GM12878 (cell line): ENCODE measurements around the gene SPHK1. TPM values are rescaled to one million over a fixed set of nuclear protein-coding genes. Genes with fewer than 3 reads are reported as not detected.

Experiments used
- ATAC-seq: fragments of 200-7000 bp; cut with Tn5 transposase; 3 replicates; pipeline ENCODE4 v1.9.1; 2020; ENCODE audit warnings: mild to moderate bottlenecking, moderate library complexity
- BruUV-seq: library from RNA; stranded (reverse); fragments of 400-500 nt; replicated peaks from 2 replicates; lab custom pipeline; 2021; lab: Mats Ljungman, UMichigan
- CTCF ChIA-PET: fragments of 300-600 bp; sonication (Branson Sonifier 250); formaldehyde crosslinking; extraction: SDS; loops from one replicate; lab custom pipeline; 2021; ENCODE audit warnings: inconsistent platforms; lab: Yijun Ruan, JAX
- POLR2A ChIA-PET: fragments of 350-600 bp; formaldehyde crosslinking; extraction: SDS; loops from one replicate; lab custom pipeline; 2021; ENCODE audit warnings: inconsistent platforms; lab: Charles Lee
- RAD21 ChIA-PET: fragments of 300-600 bp; sonication (Branson Sonifier 250); formaldehyde crosslinking; loops from one replicate; lab custom pipeline; 2023; ENCODE audit warnings: antibody characterized with exemption; ENCODE audit not compliant: unreplicated experiment; lab: Charles Lee
- SMC1A ChIA-PET: fragments of 300-600 bp; sonication (Branson Sonifier 250); formaldehyde crosslinking; loops from one replicate; lab custom pipeline; 2023; ENCODE audit not compliant: unreplicated experiment, uncharacterized antibody; lab: Charles Lee
- DNase-seq: peaks from one replicate; pipeline ENCODE4 v3.0.0-alpha.2; 2011; ENCODE audit warnings: low read depth, low spot score
- FAIRE-seq: peaks from 3 replicates; lab custom pipeline; 2011; peaks lifted over from hg19 to GRCh38; lab: Jason Lieb, UNC
- H2AFZ ChIP-seq: 2 replicates; pipeline ENCODE4 v1.6.0; 2011; ENCODE audit warnings: low read depth, low read length, control low read depth; ENCODE audit not compliant: control insufficient read depth
- H3K27ac ChIP-seq: 2 replicates; pipeline ENCODE4 v1.5.1; 2011; ENCODE audit warnings: control low read depth; ENCODE audit not compliant: control insufficient read depth, insufficient read depth
- H3K27me3 ChIP-seq, 2 experiments: replicated peaks in 1 of 2; 2 replicates each; pipeline versions ENCODE4 v1.6.0 to v1.6.1; 2011; ENCODE audit warnings: low read length in 1 of 2; ENCODE audit not compliant: control insufficient read depth in 2 of 2, insufficient read depth in 2 of 2
- H3K36me3 ChIP-seq, 2 experiments: 2 replicates each; pipeline ENCODE4 v1.5.1; 2011; ENCODE audit warnings: low read length in 1 of 2; ENCODE audit not compliant: control insufficient read depth in 2 of 2, insufficient read depth in 2 of 2
- H3K4me1 ChIP-seq: 2 replicates; pipeline ENCODE4 v1.6.1; 2011; ENCODE audit warnings: mild to moderate bottlenecking, low read length, moderate library complexity, mixed read lengths; ENCODE audit not compliant: control insufficient read depth, insufficient read depth
- H3K4me2 ChIP-seq: 2 replicates; pipeline ENCODE4 v1.6.0; 2011; ENCODE audit warnings: control low read depth; ENCODE audit not compliant: control insufficient read depth, insufficient read depth
- H3K4me3 ChIP-seq: fragments of 200-600 bp; sonication (generic); 2 replicates; pipeline ENCODE4 v1.5.1; 2016
- H3K79me2 ChIP-seq: 2 replicates; pipeline ENCODE4 v1.6.0; 2011; ENCODE audit warnings: low read length; ENCODE audit not compliant: control insufficient read depth, insufficient read depth
- H3K9ac ChIP-seq: 2 replicates; pipeline ENCODE4 v1.8.0; 2011; ENCODE audit warnings: low read length, control low read depth, mixed read lengths; ENCODE audit not compliant: control insufficient read depth, insufficient read depth
- H3K9me3 ChIP-seq: replicated peaks from 3 replicates; pipeline ENCODE4 v1.5.1; 2011; ENCODE audit warnings: mild to moderate bottlenecking, low read length; ENCODE audit not compliant: control insufficient read depth, insufficient read depth
- H4K20me1 ChIP-seq: 2 replicates; pipeline ENCODE4 v1.6.0; 2011; ENCODE audit not compliant: control insufficient read depth, insufficient read depth
- BMI1 ChIP-seq: fragments of 450-650 bp; IDR thresholded peaks from 2 replicates; pipeline ENCODE4 v1.6.1; 2016; ENCODE audit warnings: mild to moderate bottlenecking, moderate library complexity, borderline replicate concordance
- CHD1 ChIP-seq: IDR thresholded peaks from 2 replicates; pipeline ENCODE4 v1.6.1; 2012; ENCODE audit warnings: low read depth, low read length, improper control_type of control experiment
- ETV6 ChIP-seq, 2 experiments: fragments of 450-650 bp in 1 of 2; IDR thresholded peaks in 1 of 2; conservative IDR thresholded peaks in 1 of 2; 2 replicates each; pipeline ENCODE4 v1.6.1; 2014; ENCODE audit warnings: antibody characterized with exemption in 1 of 2, borderline replicate concordance in 1 of 2, low read depth in 1 of 2, mild to moderate bottlenecking in 1 of 2, moderate library complexity in 1 of 2
- FOXM1 ChIP-seq: IDR thresholded peaks from 2 replicates; pipeline ENCODE4 v1.6.1; 2012; ENCODE audit warnings: low read depth, mild to moderate bottlenecking, inconsistent platforms, low read length, moderate library complexity
- GABPA ChIP-seq: IDR thresholded peaks from 2 replicates; pipeline ENCODE4 v1.6.1; 2014; ENCODE audit warnings: antibody characterized with exemption, low read depth, mild to moderate bottlenecking, inconsistent platforms
- HDAC2 ChIP-seq: fragments of 200-600 bp; sonication (generic); IDR thresholded peaks from 2 replicates; pipeline ENCODE4 v1.6.1; 2017
- IRF3 ChIP-seq: fragments of 450-650 bp; IDR thresholded peaks from 2 replicates; pipeline ENCODE4 v1.6.1; 2014; ENCODE audit warnings: mild to moderate bottlenecking
- KAT2A ChIP-seq: conservative IDR thresholded peaks from 2 replicates; pipeline ENCODE4 v1.6.1; 2011; ENCODE audit warnings: low read depth, low read length; ENCODE audit not compliant: control insufficient read depth
- NR2F1 ChIP-seq: fragments of 450-650 bp; conservative IDR thresholded peaks from 2 replicates; pipeline ENCODE4 v1.6.1; 2017; ENCODE audit warnings: mild to moderate bottlenecking
- RCOR1 ChIP-seq: conservative IDR thresholded peaks from 2 replicates; pipeline ENCODE4 v1.6.1; 2012; ENCODE audit warnings: low read depth, low read length, improper control_type of control experiment
- SP1 ChIP-seq: IDR thresholded peaks from one replicate; pipeline ENCODE4 v1.6.1; 2011; ENCODE audit warnings: low read depth, low read length
- SPI1 ChIP-seq: IDR thresholded peaks from 2 replicates; pipeline ENCODE4 v1.6.1; 2011; ENCODE audit warnings: low read depth, mild to moderate bottlenecking, low read length, moderate library complexity, borderline replicate concordance; ENCODE audit not compliant: insufficient read depth
- ZNF384 ChIP-seq: IDR thresholded peaks from 2 replicates; pipeline ENCODE4 v1.6.1; 2012; ENCODE audit warnings: low read depth, mild to moderate bottlenecking, low read length, improper control_type of control experiment, borderline replicate concordance
- WGBS: methylation state at CpG from one replicate; pipeline ENCODE4 v1.1.6; 2016; ENCODE audit warnings: low lambda C conversion rate; ENCODE audit not compliant: insufficient replicate concordance, insufficient coverage; ENCODE audit errors: missing lambda C conversion rate; 5-methylcytosine and 5-hydroxymethylcytosine counted together
- in situ Hi-C: fragments of 300-500 bp; cut with MboI; formaldehyde crosslinking; loops from 9 replicates; pipeline ENCODE4 v1.14.3; 2018; ENCODE audit warnings: mixed read lengths
- intact Hi-C: fragments of 100-400 bp; cut with micrococcal nuclease; formaldehyde crosslinking; loops from one replicate; pipeline ENCODE4 v1.14.2; 2022; ENCODE audit not compliant: unreplicated experiment
- polyA plus RNA-seq, 11 experiments: library from polyadenylated mRNA; depleted of rRNA in 4 of 11; unstranded in 6 of 11; stranded (reverse) in 5 of 11; fragments of >200 nt; fragmentation: Nextera tagmentation in 4 of 11; fragmentation: Illumina TruSeq in 1 of 11; extraction: Ambion mirVana in 4 of 11; extraction: Trizol in 1 of 11; gene quantifications; 1 replicate in 1 of 11; 2 replicates in 10 of 11; pipeline versions ENCODE4 v1.2.1 to v1.2.3, GENCODE V29; 2011 to 2016; ENCODE audit warnings: inconsistent platforms in 2 of 11, missing spikeins in 2 of 11, low read depth in 1 of 11
- total RNA-seq, 4 experiments: library from RNA; depleted of rRNA in 3 of 4; stranded (reverse); fragments of >200 nt in 3 of 4; fragmentation: Illumina TruSeq in 1 of 4; extraction: Trizol in 1 of 4; gene quantifications; 2 replicates each; pipeline versions ENCODE4 v1.2.1 to v1.2.3, GENCODE V29; 2013 to 2021
- TF ChIP-seq, protein P1 (sequence below), 3 experiments: IDR thresholded peaks in 2 of 3; conservative IDR thresholded peaks in 1 of 3; 2 replicates each; pipeline ENCODE4 v1.5.1; 2011; ENCODE audit warnings: low read depth in 3 of 3, low read length in 3 of 3, mild to moderate bottlenecking in 3 of 3, control low read depth in 2 of 3, moderate library complexity in 2 of 3, inconsistent platforms in 1 of 3, mixed read lengths in 1 of 3; ENCODE audit not compliant: control insufficient read depth in 2 of 3, insufficient read depth in 1 of 3; ENCODE audit errors: extremely low read depth in 1 of 3
- TF ChIP-seq, protein P2 (sequence below): fragments of 450-650 bp; IDR thresholded peaks from 2 replicates; pipeline ENCODE4 v1.6.1; 2017; ENCODE audit warnings: antibody characterized with exemption, mild to moderate bottlenecking, moderate library complexity
- TF ChIP-seq, protein P3 (sequence below): IDR thresholded peaks from 2 replicates; pipeline ENCODE4 v1.6.1; 2011; ENCODE audit warnings: low read depth, mild to moderate bottlenecking, low read length, moderate library complexity, borderline replicate concordance; ENCODE audit errors: extremely low read depth
- TF ChIP-seq, protein P4 (sequence below): IDR thresholded peaks from 2 replicates; pipeline ENCODE4 v1.6.1; 2012; ENCODE audit warnings: low read length, inconsistent platforms

The SPHK1 gene
- total and polyA plus RNA-seq, 10 of the 15 experiments (the other 5 are each of a cell fraction or from before 2014, with no cell fraction given), result 0.09 to 1.1 (median 0.36) TPM; not detected in 2

DNA sequence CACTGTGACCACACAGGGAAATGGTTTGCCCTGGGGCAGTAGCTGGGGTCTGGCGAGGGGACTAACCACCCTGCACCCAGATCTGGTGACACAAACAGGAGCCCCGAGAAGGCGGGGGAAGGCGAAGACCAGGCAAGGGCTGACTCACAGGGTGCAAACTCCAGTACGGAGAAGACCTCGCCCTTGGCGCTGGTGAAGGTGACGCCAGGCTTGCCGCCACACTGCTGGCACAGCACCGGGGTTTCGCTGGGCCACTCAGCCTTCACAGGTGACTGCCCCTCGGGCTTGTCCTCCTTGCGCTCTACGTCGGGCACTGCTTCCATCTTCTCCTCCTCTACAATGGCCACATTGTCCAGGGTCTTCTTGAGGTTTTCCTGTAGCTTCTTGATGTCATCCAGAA is 11.6 kb downstream of the SPHK1 start:
- ChIA-PET POLR2A (no interaction called here), CTCF (interaction anchor here (0.6 to 5.3 kb wide), 5 partner anchors 12 to 94 kb away, joined by 3 to 135 read pairs (median 4); partner anchors contain the start of gene SPHK1), SMC1A (interaction anchor here (1.1 to 3.6 kb wide), 2 partner anchors 10 to 92 kb away, joined by 5 to 31 read pairs; no protein-coding TSS in a partner anchor), RAD21 (interaction anchor here (4.3 kb wide), 1 partner anchor 92 kb away, joined by 37 read pairs; no protein-coding TSS in a partner anchor)
- intact Hi-C loops, result no loop called here
- H3K4me3 ChIP-seq, result no peak overlapping the region
- no peak overlapping the region for H2AFZ ChIP-seq
- 97% methylated on average over 15 of the region's 15 CpGs for WGBS
- no peak overlapping the region for H3K9ac ChIP-seq
- ATAC-seq (no peak), FAIRE-seq (no peak), DNase-seq (no peak)
- H3K79me2 ChIP-seq, result no peaks in the 10 kb centered on the region
- no peaks in the 10 kb centered on the region for H4K20me1 ChIP-seq
- peaks cover 26 to 52% of the 10 kb centered on the region in 2 experiments for H3K36me3 ChIP-seq
- no TSS peak for BruUV-seq
- H3K4me2 ChIP-seq, result no peak overlapping the region
- in situ Hi-C loops, result loop anchor here (5.0 kb wide), 1 partner anchor 94 kb away; no protein-coding TSS in a partner anchor
- H3K9me3 ChIP-seq, result no peaks in the 10 kb centered on the region
- no peaks in the 10 kb centered on the region for H3K4me1 ChIP-seq
- no peak overlapping the region for H3K27ac ChIP-seq
- no peaks in the 10 kb centered on the region for H3K27me3 ChIP-seq
- TF ChIP-seq RCOR1 (no peak), FOXM1 (no peak), KAT2A (no peak), HDAC2 (no peak), BMI1 (no peak), ZNF384 (no peak), SPI1 (no peak), CHD1 (no peak), ETV6 (conservative IDR thresholded peaks at IDR 0.05 in 1 of 2, IDR thresholded peaks at IDR 0.05 in 1 of 2; ENCODE audit: borderline replicate concordance in 1 of 2, low read depth in 1 of 2) (no peak), IRF3 (no peak), SP1 (no peak), GABPA (no peak), NR2F1 (no peak)
- TF ChIP-seq, protein P1, sequence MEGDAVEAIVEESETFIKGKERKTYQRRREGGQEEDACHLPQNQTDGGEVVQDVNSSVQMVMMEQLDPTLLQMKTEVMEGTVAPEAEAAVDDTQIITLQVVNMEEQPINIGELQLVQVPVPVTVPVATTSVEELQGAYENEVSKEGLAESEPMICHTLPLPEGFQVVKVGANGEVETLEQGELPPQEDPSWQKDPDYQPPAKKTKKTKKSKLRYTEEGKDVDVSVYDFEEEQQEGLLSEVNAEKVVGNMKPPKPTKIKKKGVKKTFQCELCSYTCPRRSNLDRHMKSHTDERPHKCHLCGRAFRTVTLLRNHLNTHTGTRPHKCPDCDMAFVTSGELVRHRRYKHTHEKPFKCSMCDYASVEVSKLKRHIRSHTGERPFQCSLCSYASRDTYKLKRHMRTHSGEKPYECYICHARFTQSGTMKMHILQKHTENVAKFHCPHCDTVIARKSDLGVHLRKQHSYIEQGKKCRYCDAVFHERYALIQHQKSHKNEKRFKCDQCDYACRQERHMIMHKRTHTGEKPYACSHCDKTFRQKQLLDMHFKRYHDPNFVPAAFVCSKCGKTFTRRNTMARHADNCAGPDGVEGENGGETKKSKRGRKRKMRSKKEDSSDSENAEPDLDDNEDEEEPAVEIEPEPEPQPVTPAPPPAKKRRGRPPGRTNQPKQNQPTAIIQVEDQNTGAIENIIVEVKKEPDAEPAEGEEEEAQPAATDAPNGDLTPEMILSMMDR (IDR thresholded peaks at IDR 0.05 in 2 of 3, conservative IDR thresholded peaks at IDR 0.05 in 1 of 3; ENCODE audit: control insufficient read depth in 2 of 3, extremely low read depth in 1 of 3, insufficient read depth in 1 of 3, low read depth in 3 of 3, low read length in 3 of 3), result no peak
- TF ChIP-seq, protein P2, sequence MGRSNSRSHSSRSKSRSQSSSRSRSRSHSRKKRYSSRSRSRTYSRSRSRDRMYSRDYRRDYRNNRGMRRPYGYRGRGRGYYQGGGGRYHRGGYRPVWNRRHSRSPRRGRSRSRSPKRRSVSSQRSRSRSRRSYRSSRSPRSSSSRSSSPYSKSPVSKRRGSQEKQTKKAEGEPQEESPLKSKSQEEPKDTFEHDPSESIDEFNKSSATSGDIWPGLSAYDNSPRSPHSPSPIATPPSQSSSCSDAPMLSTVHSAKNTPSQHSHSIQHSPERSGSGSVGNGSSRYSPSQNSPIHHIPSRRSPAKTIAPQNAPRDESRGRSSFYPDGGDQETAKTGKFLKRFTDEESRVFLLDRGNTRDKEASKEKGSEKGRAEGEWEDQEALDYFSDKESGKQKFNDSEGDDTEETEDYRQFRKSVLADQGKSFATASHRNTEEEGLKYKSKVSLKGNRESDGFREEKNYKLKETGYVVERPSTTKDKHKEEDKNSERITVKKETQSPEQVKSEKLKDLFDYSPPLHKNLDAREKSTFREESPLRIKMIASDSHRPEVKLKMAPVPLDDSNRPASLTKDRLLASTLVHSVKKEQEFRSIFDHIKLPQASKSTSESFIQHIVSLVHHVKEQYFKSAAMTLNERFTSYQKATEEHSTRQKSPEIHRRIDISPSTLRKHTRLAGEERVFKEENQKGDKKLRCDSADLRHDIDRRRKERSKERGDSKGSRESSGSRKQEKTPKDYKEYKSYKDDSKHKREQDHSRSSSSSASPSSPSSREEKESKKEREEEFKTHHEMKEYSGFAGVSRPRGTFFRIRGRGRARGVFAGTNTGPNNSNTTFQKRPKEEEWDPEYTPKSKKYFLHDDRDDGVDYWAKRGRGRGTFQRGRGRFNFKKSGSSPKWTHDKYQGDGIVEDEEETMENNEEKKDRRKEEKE, result no peak
- TF ChIP-seq, protein P3, sequence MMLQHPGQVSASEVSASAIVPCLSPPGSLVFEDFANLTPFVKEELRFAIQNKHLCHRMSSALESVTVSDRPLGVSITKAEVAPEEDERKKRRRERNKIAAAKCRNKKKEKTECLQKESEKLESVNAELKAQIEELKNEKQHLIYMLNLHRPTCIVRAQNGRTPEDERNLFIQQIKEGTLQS, result no peak
- TF ChIP-seq, protein P4, sequence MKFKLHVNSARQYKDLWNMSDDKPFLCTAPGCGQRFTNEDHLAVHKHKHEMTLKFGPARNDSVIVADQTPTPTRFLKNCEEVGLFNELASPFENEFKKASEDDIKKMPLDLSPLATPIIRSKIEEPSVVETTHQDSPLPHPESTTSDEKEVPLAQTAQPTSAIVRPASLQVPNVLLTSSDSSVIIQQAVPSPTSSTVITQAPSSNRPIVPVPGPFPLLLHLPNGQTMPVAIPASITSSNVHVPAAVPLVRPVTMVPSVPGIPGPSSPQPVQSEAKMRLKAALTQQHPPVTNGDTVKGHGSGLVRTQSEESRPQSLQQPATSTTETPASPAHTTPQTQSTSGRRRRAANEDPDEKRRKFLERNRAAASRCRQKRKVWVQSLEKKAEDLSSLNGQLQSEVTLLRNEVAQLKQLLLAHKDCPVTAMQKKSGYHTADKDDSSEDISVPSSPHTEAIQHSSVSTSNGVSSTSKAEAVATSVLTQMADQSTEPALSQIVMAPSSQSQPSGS, result no peak
